Astrocyte (in vitro differentiated cells and primary cell): ENCODE data around the gene ZBTB49.

ENCODE experiments used
- EZH2 ChIP-seq: IDR thresholded peaks from 2 replicates; pipeline ENCODE4 v1.6.1; 2012; ENCODE audit warnings: mild to moderate bottlenecking, low read length, inconsistent platforms; ENCODE audit not compliant: insufficient read depth
- TF ChIP-seq, protein P1 (sequence below): IDR thresholded peaks from 2 replicates; pipeline ENCODE4 v1.5.1; 2011; ENCODE audit warnings: low read depth, mild to moderate bottlenecking, inconsistent platforms, low read length, moderate library complexity; ENCODE audit not compliant: insufficient read depth

DNA sequence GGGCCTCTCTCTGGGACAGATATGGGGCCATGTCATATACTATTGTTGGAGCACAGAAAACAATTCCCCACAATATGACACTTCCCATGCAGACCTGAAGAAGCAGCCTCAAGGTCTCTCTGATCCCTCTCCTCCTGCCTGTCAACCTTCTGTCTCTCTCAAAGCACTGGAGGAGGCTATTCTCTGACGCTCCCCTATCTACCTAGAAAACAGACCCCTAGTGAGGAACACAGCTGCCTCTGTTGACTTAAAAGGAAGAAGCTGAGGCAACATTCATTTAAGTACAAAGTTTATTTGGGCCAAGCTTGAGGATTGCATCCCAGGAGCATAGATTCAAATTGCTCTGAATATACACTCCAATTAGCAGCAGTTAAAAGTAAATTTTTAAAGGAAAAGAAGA is 57.5 kb downstream of the ZBTB49 start:
- no peak for TF ChIP-seq EZH2
- TF ChIP-seq, protein P1, sequence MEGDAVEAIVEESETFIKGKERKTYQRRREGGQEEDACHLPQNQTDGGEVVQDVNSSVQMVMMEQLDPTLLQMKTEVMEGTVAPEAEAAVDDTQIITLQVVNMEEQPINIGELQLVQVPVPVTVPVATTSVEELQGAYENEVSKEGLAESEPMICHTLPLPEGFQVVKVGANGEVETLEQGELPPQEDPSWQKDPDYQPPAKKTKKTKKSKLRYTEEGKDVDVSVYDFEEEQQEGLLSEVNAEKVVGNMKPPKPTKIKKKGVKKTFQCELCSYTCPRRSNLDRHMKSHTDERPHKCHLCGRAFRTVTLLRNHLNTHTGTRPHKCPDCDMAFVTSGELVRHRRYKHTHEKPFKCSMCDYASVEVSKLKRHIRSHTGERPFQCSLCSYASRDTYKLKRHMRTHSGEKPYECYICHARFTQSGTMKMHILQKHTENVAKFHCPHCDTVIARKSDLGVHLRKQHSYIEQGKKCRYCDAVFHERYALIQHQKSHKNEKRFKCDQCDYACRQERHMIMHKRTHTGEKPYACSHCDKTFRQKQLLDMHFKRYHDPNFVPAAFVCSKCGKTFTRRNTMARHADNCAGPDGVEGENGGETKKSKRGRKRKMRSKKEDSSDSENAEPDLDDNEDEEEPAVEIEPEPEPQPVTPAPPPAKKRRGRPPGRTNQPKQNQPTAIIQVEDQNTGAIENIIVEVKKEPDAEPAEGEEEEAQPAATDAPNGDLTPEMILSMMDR = no peak
